GM12801 (cell line): Measurements from ENCODE around the gene VPS39.

Experiments
- TF ChIP-seq, protein P1 (sequence below): IDR thresholded peaks from one replicate; pipeline ENCODE4 v1.5.1; 2011; ENCODE audit warnings: control low read depth; ENCODE audit not compliant: insufficient read length; ENCODE audit errors: extremely low read depth

VPS39 gene

DNA sequence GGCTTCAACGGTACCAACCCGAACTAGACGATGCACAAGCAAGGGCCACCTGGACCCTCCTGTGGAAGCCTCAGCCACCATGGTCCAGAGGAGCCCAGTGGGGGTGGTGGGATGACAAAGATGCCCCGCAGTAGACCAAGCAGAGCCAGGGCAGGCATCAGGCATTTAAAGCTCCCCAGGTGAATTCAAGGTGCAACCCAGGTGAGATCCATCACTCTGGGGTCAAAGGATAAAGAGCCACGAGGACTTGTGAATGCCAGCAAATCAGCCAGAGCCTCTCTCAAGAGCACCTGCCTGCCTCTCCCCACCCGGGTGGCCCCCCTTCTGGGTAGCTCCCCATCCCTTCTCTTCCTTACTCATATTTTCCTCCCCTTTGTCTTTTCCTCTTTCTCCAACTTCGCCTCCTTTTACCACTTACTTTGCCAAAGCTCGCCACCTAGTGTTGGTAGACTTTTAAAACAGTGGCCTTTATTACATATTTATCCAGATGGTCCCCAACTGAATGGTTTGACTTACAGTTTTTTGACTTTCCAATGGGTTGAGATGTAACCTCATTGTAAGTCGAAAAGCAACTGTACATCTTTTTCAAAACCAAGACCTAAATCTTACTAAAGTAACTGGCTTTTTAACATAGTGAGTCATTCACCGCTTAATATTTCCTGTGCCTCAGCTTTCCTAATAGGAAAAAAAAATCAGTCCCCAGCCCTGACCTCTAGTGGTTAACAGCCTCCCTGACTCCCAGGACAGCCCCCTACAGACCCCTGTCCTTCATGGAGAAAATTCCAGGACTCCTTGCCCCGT, 70.4 kb downstream of the VPS39 start:
- TF ChIP-seq, protein P1, sequence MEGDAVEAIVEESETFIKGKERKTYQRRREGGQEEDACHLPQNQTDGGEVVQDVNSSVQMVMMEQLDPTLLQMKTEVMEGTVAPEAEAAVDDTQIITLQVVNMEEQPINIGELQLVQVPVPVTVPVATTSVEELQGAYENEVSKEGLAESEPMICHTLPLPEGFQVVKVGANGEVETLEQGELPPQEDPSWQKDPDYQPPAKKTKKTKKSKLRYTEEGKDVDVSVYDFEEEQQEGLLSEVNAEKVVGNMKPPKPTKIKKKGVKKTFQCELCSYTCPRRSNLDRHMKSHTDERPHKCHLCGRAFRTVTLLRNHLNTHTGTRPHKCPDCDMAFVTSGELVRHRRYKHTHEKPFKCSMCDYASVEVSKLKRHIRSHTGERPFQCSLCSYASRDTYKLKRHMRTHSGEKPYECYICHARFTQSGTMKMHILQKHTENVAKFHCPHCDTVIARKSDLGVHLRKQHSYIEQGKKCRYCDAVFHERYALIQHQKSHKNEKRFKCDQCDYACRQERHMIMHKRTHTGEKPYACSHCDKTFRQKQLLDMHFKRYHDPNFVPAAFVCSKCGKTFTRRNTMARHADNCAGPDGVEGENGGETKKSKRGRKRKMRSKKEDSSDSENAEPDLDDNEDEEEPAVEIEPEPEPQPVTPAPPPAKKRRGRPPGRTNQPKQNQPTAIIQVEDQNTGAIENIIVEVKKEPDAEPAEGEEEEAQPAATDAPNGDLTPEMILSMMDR: no peak

DNA sequence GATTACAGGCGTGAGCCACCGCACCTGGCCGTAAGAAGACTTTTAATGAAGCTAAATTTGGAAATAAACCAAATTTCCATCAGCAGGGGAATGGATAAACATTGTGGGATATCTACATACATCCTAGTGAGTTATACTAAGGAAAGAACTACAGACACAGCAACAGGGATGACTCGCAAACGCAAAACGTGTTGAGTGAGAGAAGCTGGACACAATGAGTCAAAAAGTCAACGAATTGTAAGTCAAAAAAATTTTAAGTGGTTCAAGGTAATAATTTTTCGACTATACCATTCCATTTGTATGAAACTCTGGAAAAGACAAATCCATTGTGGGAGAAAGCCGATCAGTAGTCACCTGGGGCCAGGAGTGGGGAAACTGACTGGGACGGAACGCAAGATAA, 71.6 kb downstream of the VPS39 start:
- TF ChIP-seq, protein P1: no peak

DNA sequence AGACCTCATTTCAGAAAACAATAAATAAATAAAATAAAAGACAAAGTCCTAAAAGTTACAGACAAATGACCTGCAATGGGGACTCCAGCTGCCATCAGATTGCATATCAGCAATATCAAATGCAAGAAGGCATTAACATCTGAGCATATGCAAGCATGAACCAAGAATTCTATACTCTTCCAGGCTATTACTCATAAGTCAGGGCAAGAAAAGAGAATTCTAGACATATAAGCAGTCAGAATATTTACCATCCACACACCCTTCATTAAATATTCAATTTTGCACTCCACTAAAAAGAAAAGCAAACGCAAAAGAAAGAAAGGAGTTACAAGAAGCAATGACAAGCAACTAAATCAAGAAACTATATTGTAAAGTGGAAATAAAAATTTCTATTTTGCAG, 72.8 kb downstream of the VPS39 start:
- TF ChIP-seq, protein P1: no peak

DNA sequence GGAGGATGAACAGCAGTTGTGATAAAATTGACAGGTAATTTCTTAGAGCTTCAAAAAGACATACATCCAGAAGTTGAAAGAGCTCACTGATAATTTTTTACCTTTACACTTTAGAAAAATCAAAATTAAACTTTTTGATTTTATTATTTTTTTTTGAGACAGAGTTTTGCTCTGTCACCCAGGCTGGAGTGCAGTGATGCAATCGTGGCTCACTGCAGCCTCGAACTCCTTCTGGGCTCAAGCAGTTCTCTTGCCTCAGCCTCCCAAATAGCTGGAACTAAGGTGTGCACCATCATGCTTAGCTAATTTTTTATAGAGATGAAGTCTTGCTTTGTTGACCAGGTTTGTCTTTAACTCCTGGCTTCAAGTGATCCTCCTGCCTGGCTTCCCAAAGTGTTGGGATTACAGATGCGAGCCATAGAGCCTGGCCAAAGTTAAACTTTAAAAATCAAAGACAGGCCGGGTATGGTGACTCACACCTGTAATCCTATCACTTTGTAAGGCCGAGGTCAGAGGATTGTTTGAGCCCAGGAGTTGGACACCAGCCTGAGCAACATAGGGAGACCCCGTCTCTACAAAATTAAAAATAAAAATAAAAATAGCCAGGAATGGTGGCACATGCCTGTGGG, 73.4 kb downstream of the VPS39 start:
- TF ChIP-seq, protein P1: no peak

DNA sequence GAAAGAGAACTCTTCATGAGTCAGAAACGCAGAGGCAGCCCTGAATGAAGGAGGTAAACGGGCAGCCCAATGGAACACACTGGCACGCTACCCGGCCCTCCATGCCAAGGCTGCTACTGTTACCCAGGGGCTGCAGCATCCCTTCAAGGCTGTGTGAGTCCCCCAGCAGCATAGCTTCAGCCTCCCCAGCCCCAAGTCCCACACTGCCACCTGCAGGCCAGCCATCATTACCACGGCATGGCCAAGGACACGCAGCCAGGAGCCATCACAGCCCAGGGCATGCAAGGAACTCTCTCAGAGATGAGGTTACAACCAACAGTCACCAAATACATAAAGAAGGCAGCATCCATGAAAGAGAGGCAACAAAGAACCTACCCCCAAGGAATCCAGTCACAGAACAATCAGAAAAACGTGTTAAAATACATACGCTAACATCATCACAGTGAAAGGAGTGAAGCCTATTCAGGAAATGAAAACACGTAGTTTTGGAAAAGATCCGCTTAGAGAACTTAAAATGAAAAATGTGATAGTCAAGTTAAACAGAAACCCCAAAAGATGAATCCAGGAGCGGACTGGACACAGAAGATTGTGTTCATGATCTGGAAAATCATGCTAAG, 74.1 kb downstream of the VPS39 start:
- TF ChIP-seq, protein P1: no peak

DNA sequence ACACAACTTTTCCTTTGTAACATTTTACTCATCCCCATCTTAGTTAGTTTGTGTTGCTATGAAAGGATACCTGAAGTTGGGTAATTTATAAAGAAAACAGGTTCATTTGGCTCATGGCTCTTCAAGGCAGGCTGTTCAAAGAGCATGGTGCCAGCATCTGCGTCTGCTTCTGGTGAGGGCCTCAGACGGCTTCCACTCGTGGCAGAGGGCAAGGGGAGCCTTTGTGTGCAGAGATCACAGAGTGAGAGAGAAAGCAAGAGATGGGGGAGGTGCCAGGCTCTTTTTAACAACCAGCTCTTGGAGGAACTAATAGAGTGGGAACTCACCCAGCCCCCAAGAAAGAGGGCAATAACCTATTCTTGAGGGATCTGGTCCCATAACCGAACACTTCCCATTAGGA, 74.7 kb downstream of the VPS39 start:
- TF ChIP-seq, protein P1: no peak
